Measurements from ENCODE around the gene COCH.

- no peak for TF ChIP-seq YY1 (IDR thresholded peaks at IDR 0.05; ENCODE audit: insufficient read depth, insufficient read length)
- no peak for TF ChIP-seq ZNF274 (IDR thresholded peaks at IDR 0.05; ENCODE audit: low read depth, low read length)
These were observed 4.7 kb upstream of the COCH start for GRCh38 chr14:30869551-30870155.

Data from NT2/D1 (cell line).